MCF 10A (cell line): ENCODE measurements around the gene RAB31. TPM values are rescaled to one million over a fixed set of nuclear protein-coding genes. Genes with fewer than 3 reads are reported as not detected.

Experiments used
- BruUV-seq: library from RNA; stranded (reverse); fragments of 400-500 nt; replicated peaks from 2 replicates; lab custom pipeline; 2021; lab: Mats Ljungman, UMichigan
- CTCF ChIA-PET: fragments of 300-600 bp; sonication (Branson Sonifier 250); formaldehyde crosslinking; extraction: SDS; loops from one replicate; lab custom pipeline; 2021; ENCODE audit warnings: antibody characterized with exemption, inconsistent platforms; lab: Yijun Ruan, JAX
- POLR2A ChIA-PET: fragments of 300-600, 350-650 bp; sonication (Branson Sonifier 250); formaldehyde crosslinking; extraction: SDS; loops from one replicate; lab custom pipeline; 2020; ENCODE audit warnings: antibody characterized with exemption, inconsistent platforms; lab: Yijun Ruan, JAX
- DNase-seq: peaks from one replicate; pipeline ENCODE4 v3.0.0-alpha.2; 2018; ENCODE audit not compliant: unreplicated experiment
- H3K27ac Mint-ChIP-seq: one replicate; pipeline ENCODE4 v1.8.0; 2022; ENCODE audit warnings: mild to moderate bottlenecking, low read depth, mixed read lengths; ENCODE audit not compliant: unreplicated experiment
- H3K27me3 Mint-ChIP-seq: one replicate; pipeline ENCODE4 v1.8.0; 2022; ENCODE audit warnings: mixed read lengths; ENCODE audit not compliant: insufficient read depth, unreplicated experiment
- H3K36me3 Mint-ChIP-seq: one replicate; pipeline ENCODE4 v1.8.0; 2022; ENCODE audit warnings: mild to moderate bottlenecking, moderate library complexity, mixed read lengths; ENCODE audit not compliant: insufficient read depth, unreplicated experiment
- H3K4me1 Mint-ChIP-seq: one replicate; pipeline ENCODE4 v1.8.0; 2022; ENCODE audit warnings: mixed read lengths; ENCODE audit not compliant: insufficient read depth, unreplicated experiment
- H3K4me3 Mint-ChIP-seq: one replicate; pipeline ENCODE4 v1.8.0; 2022; ENCODE audit warnings: mild to moderate bottlenecking, moderate library complexity, mixed read lengths; ENCODE audit not compliant: unreplicated experiment
- H3K9me3 Mint-ChIP-seq: one replicate; pipeline ENCODE4 v1.8.0; 2022; ENCODE audit warnings: mixed read lengths; ENCODE audit not compliant: unreplicated experiment
- intact Hi-C: fragments of 100-400 bp; cut with micrococcal nuclease; formaldehyde crosslinking; loops from 2 replicates; pipeline ENCODE4 v1.14.1; 2022
- total RNA-seq: library from RNA; stranded (reverse); gene quantifications from 2 replicates; pipeline ENCODE4 v1.2.3, GENCODE V29; 2022
- TF ChIP-seq, protein P1 (sequence below): fragments of 200-600 bp; IDR thresholded peaks from one replicate; pipeline ENCODE4 v1.8.0; 2022; ENCODE audit warnings: antibody characterized with exemption, mild to moderate bottlenecking; ENCODE audit not compliant: unreplicated experiment

RAB31 gene
- total RNA-seq, 1 experiment from 2014 or later: 6.1 TPM

DNA sequence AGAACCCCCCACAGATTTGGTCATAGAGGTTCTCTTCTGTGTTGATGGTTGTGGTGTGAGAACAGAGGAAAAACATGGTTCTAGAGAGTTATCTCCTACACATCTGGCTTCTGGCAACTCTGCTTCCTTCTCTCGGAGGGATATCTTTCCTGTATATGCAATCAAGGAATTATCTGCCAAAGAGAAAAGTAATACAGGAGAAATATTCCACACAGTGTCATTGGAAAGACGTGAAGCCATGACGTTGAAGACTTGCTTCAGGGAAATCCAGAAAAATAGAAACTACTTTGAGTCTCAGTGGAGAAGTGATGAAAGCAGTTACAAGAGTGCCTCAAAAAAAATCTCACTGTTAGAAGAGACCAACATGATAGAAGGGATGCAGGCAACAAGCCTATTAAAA, 78.5 kb downstream of the RAB31 start:
- no peak for DNase-seq
- no peak overlapping the region for H3K27ac Mint-ChIP-seq
- H3K9me3 Mint-ChIP-seq: no peaks in the 10 kb centered on the region
- H3K36me3 Mint-ChIP-seq: no peaks in the 10 kb centered on the region
- POLR2A ChIA-PET: interaction anchor here (0.5 kb wide), 1 partner anchor 156 kb away, joined by 3 read pairs; no protein-coding TSS in a partner anchor
- intact Hi-C loops: no loop called here
- TF ChIP-seq, protein P1, sequence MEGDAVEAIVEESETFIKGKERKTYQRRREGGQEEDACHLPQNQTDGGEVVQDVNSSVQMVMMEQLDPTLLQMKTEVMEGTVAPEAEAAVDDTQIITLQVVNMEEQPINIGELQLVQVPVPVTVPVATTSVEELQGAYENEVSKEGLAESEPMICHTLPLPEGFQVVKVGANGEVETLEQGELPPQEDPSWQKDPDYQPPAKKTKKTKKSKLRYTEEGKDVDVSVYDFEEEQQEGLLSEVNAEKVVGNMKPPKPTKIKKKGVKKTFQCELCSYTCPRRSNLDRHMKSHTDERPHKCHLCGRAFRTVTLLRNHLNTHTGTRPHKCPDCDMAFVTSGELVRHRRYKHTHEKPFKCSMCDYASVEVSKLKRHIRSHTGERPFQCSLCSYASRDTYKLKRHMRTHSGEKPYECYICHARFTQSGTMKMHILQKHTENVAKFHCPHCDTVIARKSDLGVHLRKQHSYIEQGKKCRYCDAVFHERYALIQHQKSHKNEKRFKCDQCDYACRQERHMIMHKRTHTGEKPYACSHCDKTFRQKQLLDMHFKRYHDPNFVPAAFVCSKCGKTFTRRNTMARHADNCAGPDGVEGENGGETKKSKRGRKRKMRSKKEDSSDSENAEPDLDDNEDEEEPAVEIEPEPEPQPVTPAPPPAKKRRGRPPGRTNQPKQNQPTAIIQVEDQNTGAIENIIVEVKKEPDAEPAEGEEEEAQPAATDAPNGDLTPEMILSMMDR: no peak
- no peak overlapping the region for H3K4me3 Mint-ChIP-seq
- peaks cover 17% of the 10 kb centered on the region for H3K4me1 Mint-ChIP-seq
- BruUV-seq: no TSS peak
- H3K27me3 Mint-ChIP-seq: no peaks in the 10 kb centered on the region
- CTCF ChIA-PET: no interaction called here

DNA sequence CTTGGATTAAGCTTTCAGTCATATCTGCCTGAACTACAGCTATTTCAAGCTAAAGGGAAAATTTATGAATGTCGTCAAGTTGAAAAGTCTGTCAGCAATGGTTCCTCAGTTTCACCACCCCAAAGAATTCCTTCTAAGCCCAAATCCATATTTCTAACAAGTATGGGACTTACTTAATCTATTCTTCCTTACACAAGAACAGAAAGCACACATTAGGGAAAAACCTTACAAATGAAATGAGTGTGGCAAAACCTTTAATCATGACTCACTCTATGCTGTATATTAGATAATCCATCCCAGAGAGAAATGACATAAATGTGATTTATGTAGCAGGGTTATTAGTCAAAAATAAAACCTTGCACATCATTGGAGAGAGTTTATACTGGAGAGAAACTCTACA, 78.9 kb downstream of the RAB31 start:
- Mint-ChIP-seq H3K36me3 (no peaks in the 10 kb centered on the region), H3K4me1 (peaks cover 16% of the 10 kb centered on the region), H3K27ac (no peak overlapping the region), H3K9me3 (no peaks in the 10 kb centered on the region), H3K4me3 (no peak overlapping the region), H3K27me3 (no peaks in the 10 kb centered on the region)
- CTCF ChIA-PET: no interaction called here
- intact Hi-C loops: no loop called here
- POLR2A ChIA-PET: no interaction called here
- TF ChIP-seq, protein P1: no peak
- peak; percentile 48 for DNase-seq
- no TSS peak for BruUV-seq

DNA sequence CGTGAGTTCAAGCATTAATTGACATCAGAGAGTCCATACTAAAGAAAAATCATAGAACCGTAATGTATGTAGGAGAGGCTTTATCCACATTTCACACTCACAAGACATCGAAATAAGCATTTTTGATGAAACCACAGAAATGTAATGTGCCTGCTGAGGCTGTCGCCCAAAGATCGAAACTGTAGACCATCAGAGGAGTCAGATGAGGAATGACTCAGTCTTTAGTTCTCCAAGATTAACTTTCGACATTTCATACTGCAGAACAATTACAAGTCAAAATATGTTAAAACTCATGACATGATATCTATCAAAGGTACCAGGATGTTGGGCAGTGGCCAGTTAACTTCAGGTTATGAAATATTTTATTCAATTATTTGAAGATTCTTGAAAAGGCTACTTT, 79.6 kb downstream of the RAB31 start:
- intact Hi-C loops: no loop called here
- TF ChIP-seq, protein P1: no peak
- peak; percentile 66 for DNase-seq
- Mint-ChIP-seq H3K4me3 (no peak overlapping the region), H3K27me3 (no peaks in the 10 kb centered on the region), H3K27ac (no peak overlapping the region), H3K4me1 (peaks cover 10% of the 10 kb centered on the region), H3K9me3 (no peaks in the 10 kb centered on the region), H3K36me3 (no peaks in the 10 kb centered on the region)
- ChIA-PET CTCF (no interaction called here), POLR2A (no interaction called here)
- no TSS peak for BruUV-seq

- no peaks in the 10 kb centered on the region for H3K36me3 Mint-ChIP-seq
- H3K27me3 Mint-ChIP-seq: no peaks in the 10 kb centered on the region
- TF ChIP-seq, protein P1: no peak
- DNase-seq: no peak
- H3K9me3 Mint-ChIP-seq: no peaks in the 10 kb centered on the region
- no peak overlapping the region for H3K4me3 Mint-ChIP-seq
- ChIA-PET CTCF (no interaction called here), POLR2A (no interaction called here)
- H3K4me1 Mint-ChIP-seq: peaks cover 10% of the 10 kb centered on the region
- intact Hi-C loops: no loop called here
- H3K27ac Mint-ChIP-seq: no peak overlapping the region
- no TSS peak for BruUV-seq
Measured at GRCh38 chr18:9788140-9788539, 80.0 kb downstream of the RAB31 start.
